A172 (cell line): Measurements from ENCODE around the gene SAMMSON. TPM values are rescaled to one million over a fixed set of nuclear protein-coding genes. Genes with fewer than 3 reads are reported as not detected.

Experiments
- DNase-seq: peaks from one replicate; pipeline ENCODE4 v3.0.0-alpha.2; 2015; ENCODE audit warnings: low spot score
- total RNA-seq: library from RNA; depleted of rRNA; stranded (reverse); fragments of >200 nt; shearing (Covaris generic); gene quantifications from 2 replicates; pipeline ENCODE4 v1.2.3, GENCODE V29; 2014

SAMMSON gene
- total RNA-seq, 1 experiment from 2014 or later, result 0.12 TPM

GRCh38 chr3:70086336-70086735 lies 86.8 kb downstream of the SAMMSON start:
- no peak for DNase-seq

DNA sequence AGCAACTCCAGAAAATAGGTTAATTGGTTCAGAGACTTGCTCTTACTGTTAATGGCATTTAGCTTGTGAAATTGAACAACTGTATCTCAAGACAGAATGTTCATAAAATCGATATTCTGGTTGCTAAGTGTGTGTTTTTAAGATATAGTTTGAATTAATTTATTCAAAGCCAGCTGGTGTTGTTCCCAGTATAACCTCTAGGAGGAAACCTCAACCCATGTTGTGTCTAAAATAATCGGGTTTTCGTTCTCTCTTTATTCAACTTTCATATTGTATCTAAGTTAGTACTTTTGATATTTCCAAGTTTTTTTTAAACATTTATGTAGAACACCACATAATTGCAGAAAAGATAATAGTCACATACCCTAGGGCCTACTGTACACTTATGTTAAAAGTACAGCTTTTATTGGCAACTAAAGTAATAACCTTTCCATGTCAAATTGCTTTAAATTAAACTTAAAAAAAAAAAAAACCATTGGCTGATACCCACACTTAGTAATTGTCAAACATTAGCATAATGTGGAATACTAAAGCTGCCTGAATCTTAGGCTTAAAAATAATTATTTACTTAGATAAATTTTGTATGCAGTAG lies 90.9 kb downstream of the SAMMSON start:
- DNase-seq, result peak; percentile 13

GRCh38 chr3:70094197-70094596 lies 94.7 kb downstream of the SAMMSON start:
- no peak for DNase-seq

- DNase-seq, result no peak
These were observed 95.7 kb downstream of the SAMMSON start for GRCh38 chr3:70095260-70095659.

DNA sequence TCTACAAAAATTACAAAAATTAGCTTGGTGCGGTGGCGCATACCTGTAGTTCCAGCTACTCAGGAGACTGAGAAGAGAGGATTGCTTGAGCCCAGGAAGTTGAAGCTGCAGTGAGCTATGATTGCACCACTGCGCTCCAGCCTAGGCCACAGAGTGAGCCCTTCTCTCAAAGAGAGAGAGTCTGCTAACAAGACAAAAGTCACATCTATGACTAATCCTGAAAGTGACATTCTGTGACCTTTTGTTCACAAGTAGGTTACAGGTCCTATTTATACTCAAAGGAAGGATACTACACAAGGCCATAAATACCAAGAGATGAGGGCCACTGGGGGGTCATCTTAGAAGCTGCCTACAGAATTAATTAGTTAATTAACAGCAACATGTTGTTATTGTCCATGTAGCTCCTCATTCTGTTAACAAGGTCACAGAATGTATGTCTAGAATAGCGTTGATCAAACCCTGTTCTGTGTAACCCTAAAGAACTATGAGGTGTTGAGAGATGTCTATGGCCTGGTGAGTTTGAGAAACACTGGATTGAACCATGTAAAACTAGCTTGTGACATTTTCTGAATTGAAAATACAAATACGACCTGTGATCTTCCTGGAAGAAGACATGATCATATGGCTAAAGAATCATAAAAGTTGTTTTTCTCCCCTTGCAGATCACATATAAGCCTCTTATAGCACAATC lies 97.0 kb downstream of the SAMMSON start:
- DNase-seq, result no peak

GRCh38 chr3:70097084-70097483 lies 97.6 kb downstream of the SAMMSON start:
- DNase-seq, result no peak

- DNase-seq, result peak; percentile 8
These were observed 108.5 kb downstream of the SAMMSON start for GRCh38 chr3:70108072-70108471.

- no peak for DNase-seq
These were observed 109.0 kb downstream of the SAMMSON start for GRCh38 chr3:70108546-70108945.

DNA sequence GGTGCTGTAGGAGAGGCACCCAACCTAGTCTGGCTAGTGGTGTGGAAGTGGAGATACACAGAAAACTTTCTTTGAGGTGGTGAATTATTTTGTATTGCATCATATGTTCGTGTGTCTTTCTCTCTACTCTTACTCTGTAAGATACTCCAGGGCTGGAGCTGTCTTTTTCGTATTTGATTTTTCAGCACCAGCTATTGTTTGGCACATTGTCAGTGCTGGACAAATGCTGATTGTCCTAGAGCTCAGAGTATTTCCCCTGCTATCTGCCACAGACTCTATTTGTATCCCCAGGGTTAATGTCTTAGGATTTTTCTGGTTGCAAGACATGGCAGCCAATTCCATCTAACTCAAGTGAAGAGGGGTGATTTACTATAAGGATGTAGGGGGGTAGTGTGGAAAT lies 110.5 kb downstream of the SAMMSON start:
- no peak for DNase-seq

DNA sequence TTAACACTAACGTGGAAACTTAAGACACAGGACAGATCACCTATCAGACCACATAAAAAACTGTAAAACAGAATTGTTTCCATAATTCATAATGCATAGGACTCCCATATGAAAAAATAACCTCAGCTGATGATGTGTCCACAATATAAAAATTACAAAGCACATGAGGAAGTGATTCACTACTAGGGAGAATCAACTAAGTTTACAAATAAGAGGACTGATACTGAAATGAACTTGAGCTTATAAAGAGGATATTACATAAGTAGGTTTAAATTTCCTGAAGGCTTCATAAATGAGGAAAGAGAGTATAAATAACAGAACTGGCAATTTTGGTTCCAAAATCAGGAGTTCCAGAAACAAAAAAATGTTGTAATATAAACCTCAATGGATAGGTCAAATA lies 111.9 kb downstream of the SAMMSON start:
- no peak for DNase-seq

DNA sequence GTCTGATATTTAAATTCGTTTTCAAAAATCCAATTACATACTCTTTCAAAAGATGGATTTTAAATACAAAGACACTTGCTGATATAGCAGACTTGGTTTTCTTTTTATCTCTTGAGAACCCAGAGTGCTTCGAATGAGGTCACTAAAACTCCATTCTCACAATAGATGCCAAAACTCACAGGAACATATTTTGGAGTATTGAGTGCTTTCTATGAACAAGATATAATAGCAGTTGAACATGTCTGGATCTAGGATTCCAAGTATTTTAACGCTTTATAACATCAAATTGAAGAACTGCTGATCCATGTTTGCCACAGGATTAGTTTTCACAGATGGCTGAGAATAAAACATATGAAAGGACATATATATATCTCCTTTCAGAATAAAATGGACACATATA lies 113.2 kb downstream of the SAMMSON start:
- no peak for DNase-seq

DNA sequence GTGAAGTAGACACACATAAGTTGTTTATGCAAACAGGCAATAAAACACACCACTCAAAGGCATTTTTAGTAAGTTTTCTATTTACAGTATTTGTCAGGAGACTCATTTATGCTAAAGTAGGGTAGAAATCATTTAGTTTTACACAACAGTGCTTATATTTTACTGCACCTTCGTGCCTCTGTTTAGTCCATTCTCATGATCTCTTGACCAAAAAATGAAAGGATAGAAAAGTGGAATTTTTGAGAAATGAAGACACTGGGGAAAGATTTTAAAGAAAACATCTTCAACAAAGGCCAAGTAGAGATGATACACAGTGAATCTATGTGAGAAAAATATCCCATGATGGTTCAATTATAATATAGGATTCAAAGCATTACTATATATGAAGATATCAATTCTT lies 114.9 kb downstream of the SAMMSON start:
- no peak for DNase-seq

GRCh38 chr3:70119879-70120278 lies 120.3 kb downstream of the SAMMSON start:
- DNase-seq, result no peak
